ENCODE measurements around the gene LRIF1. TPM values are rescaled to one million over a fixed set of nuclear protein-coding genes. Genes with fewer than 3 reads are reported as not detected.

The LRIF1 gene
- total RNA-seq, 2 donors from 2014 or later: 13.7 to 20.1 TPM

DNA sequence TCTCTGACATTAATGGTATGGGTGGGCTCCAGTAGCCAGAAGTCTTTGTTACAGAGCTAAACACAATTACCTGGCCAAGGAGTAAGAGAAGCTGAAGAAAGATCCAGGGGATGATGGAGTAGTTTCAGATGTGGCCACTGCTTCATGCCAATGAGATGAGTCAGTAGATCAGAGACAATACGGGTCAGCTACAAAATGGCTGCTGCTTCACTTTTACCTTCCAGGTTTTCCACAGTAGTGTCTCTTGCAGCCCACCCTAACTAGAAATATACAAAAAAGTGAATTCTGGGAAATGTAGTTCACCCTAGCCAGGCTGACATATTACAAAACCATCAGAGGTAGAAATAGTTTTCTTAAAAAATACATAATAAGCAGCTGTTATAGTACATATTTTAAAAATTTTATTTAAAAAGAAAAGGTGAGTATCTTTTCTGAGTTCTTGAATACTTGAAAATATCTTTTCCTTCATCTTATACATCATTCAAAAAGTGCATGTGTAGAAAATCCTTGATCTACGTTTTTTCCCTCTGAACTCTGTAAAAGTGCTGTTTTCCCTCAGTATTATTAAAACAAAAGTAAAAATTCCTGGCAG is 36.1 kb downstream of the LRIF1 start:
- Mint-ChIP-seq H3K27me3 (ENCODE audit: insufficient read depth) (no peaks in the 10 kb centered on the region), H3K27ac (peak overlapping the region; percentile 87), H3K36me3 (ENCODE audit: low read depth) (no peaks in the 10 kb centered on the region), H3K9me3 (peaks cover 13% of the 10 kb centered on the region), H3K4me3 (peak overlapping the region; percentile 13), H3K4me1 (no peaks in the 10 kb centered on the region)
- Histone ChIP-seq H3K36me3 (ENCODE audit: control insufficient read depth, insufficient read depth, low read length) (no peaks in the 10 kb centered on the region), H3K9ac (ENCODE audit: extremely low read depth, low read length, poor library complexity, severe bottlenecking) (no peak overlapping the region), H3K4me1 (ENCODE audit: control insufficient read depth, insufficient read depth, low read length) (no peaks in the 10 kb centered on the region), H3K9me3 (ENCODE audit: control insufficient read depth, low read length) (no peaks in the 10 kb centered on the region), H3K27ac (ENCODE audit: low read depth, low read length) (no peak overlapping the region), H3K27me3 (ENCODE audit: control insufficient read depth, insufficient read depth, low read length, poor library complexity, severe bottlenecking) (no peaks in the 10 kb centered on the region), H3K4me3 (ENCODE audit: low read length) (no peak overlapping the region)
- peak; percentile 68 for DNase-seq
- TF ChIP-seq, protein P1, sequence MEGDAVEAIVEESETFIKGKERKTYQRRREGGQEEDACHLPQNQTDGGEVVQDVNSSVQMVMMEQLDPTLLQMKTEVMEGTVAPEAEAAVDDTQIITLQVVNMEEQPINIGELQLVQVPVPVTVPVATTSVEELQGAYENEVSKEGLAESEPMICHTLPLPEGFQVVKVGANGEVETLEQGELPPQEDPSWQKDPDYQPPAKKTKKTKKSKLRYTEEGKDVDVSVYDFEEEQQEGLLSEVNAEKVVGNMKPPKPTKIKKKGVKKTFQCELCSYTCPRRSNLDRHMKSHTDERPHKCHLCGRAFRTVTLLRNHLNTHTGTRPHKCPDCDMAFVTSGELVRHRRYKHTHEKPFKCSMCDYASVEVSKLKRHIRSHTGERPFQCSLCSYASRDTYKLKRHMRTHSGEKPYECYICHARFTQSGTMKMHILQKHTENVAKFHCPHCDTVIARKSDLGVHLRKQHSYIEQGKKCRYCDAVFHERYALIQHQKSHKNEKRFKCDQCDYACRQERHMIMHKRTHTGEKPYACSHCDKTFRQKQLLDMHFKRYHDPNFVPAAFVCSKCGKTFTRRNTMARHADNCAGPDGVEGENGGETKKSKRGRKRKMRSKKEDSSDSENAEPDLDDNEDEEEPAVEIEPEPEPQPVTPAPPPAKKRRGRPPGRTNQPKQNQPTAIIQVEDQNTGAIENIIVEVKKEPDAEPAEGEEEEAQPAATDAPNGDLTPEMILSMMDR (conservative IDR thresholded peaks at IDR 0.05): no peak
- WGBS, 2 experiments (ENCODE audit: insufficient coverage in 1 of 2, insufficient read length in 1 of 2): 52 to 80% methylated on average over 1 to 2 of the region's 2 CpGs

DNA sequence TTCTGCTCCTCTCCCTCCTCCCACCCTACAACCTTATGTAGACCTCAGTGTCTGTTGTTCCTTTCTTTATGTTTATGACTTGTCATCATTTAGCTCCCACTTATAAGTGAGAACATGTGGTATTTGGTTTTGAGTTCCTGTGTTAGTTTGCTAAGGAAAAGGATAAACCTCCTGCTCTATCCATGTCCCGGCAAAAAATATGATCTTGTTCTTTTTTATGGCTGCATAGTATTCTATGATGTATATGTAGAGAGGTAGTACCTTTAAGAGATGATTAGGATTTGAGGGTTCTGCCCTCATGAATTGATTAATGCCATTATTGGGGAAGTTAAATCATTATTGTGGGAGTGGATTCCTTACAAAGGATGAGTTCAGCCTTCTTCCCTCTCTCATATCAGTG is 41.8 kb downstream of the LRIF1 start:
- Histone ChIP-seq H3K27me3 (ENCODE audit: control insufficient read depth, insufficient read depth, low read length, poor library complexity, severe bottlenecking) (no peaks in the 10 kb centered on the region), H3K4me1 (ENCODE audit: control insufficient read depth, insufficient read depth, low read length) (no peaks in the 10 kb centered on the region), H3K27ac (ENCODE audit: low read depth, low read length) (no peak overlapping the region), H3K4me3 (ENCODE audit: low read length) (no peak overlapping the region), H3K9ac (ENCODE audit: extremely low read depth, low read length, poor library complexity, severe bottlenecking) (no peak overlapping the region), H3K9me3 (ENCODE audit: control insufficient read depth, low read length) (no peaks in the 10 kb centered on the region), H3K36me3 (ENCODE audit: control insufficient read depth, insufficient read depth, low read length) (no peaks in the 10 kb centered on the region)
- DNase-seq: no peak
- H3K4me1 Mint-ChIP-seq: peaks cover 8% of the 10 kb centered on the region
- no peak overlapping the region for H3K4me3 Mint-ChIP-seq
- no peaks in the 10 kb centered on the region for H3K27me3 Mint-ChIP-seq (ENCODE audit: insufficient read depth)
- H3K27ac Mint-ChIP-seq: no peak overlapping the region
- WGBS, 2 experiments (ENCODE audit: insufficient coverage in 1 of 2, insufficient read length in 1 of 2): 96 to 100% methylated on average over 1 of the region's 1 CpG
- no peaks in the 10 kb centered on the region for H3K36me3 Mint-ChIP-seq (ENCODE audit: low read depth)
- TF ChIP-seq, protein P1 (conservative IDR thresholded peaks at IDR 0.05): no peak
- H3K9me3 Mint-ChIP-seq: peaks cover 5% of the 10 kb centered on the region

DNA sequence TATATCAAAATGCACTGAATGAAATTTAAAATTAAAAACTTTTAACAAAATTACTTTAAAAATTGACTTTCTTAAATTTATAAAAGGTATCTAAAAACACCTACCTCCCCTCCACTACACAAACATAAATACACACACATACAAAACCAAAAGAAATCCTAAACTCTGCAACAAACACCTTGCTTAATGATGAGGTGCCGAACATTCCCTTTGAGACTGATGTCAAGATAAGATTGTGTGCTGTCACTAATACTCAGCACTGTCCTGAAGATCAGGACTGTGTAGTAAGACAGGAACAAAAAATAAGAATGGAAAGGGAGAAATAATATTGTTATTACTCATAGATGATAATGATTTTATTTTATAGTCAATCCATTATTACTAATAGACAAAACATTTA is 45.7 kb downstream of the LRIF1 start:
- Histone ChIP-seq H3K4me1 (ENCODE audit: control insufficient read depth, insufficient read depth, low read length) (no peaks in the 10 kb centered on the region), H3K27ac (ENCODE audit: low read depth, low read length) (no peak overlapping the region), H3K9ac (ENCODE audit: extremely low read depth, low read length, poor library complexity, severe bottlenecking) (no peak overlapping the region), H3K27me3 (ENCODE audit: control insufficient read depth, insufficient read depth, low read length, poor library complexity, severe bottlenecking) (no peaks in the 10 kb centered on the region), H3K36me3 (ENCODE audit: control insufficient read depth, insufficient read depth, low read length) (no peaks in the 10 kb centered on the region), H3K9me3 (ENCODE audit: control insufficient read depth, low read length) (peaks cover 2% of the 10 kb centered on the region), H3K4me3 (ENCODE audit: low read length) (no peak overlapping the region)
- Mint-ChIP-seq H3K36me3 (ENCODE audit: low read depth) (no peaks in the 10 kb centered on the region), H3K4me1 (peaks cover 10% of the 10 kb centered on the region), H3K4me3 (no peak overlapping the region), H3K27ac (no peak overlapping the region), H3K9me3 (peaks cover 4% of the 10 kb centered on the region), H3K27me3 (ENCODE audit: insufficient read depth) (no peaks in the 10 kb centered on the region)
- TF ChIP-seq, protein P1 (conservative IDR thresholded peaks at IDR 0.05): no peak
- DNase-seq: no peak
- WGBS, 2 experiments (ENCODE audit: insufficient coverage in 1 of 2, insufficient read length in 1 of 2): 88% methylated on average over 1 of the region's 1 CpG; no CpG with 5 or more reads in 1 of the 2 experiments
